OCI-LY1 (cell line): Measurements from ENCODE around the gene SLC30A3.

Source experiments
- H2AFZ ChIP-seq: fragments of 200-600 bp; sonication (generic), shearing (Covaris generic); 2 replicates; pipeline ENCODE4 v1.6.0; 2014; ENCODE audit warnings: antibody characterized with exemption, mild to moderate bottlenecking, low read length
- H3F3A ChIP-seq: fragments of 200-600 bp; sonication (generic), shearing (Covaris generic); 2 replicates; pipeline ENCODE4 v1.6.0; 2014; ENCODE audit warnings: mild to moderate bottlenecking, antibody characterized with exemption, low read length, moderate library complexity; ENCODE audit not compliant: insufficient read depth
- H3K27ac ChIP-seq: fragments of 200-600 bp; sonication (generic); 2 replicates; pipeline ENCODE4 v1.5.1; 2014; ENCODE audit warnings: low read length, mixed run types, mild to moderate bottlenecking, low read depth; ENCODE audit not compliant: poor library complexity, severe bottlenecking
- H3K27me3 ChIP-seq: fragments of 200-600 bp; sonication (generic); 2 replicates; pipeline ENCODE4 v1.6.0; 2014; ENCODE audit warnings: antibody characterized with exemption, mild to moderate bottlenecking, low read length, moderate library complexity; ENCODE audit not compliant: insufficient read depth
- H3K36me3 ChIP-seq: fragments of 200-600 bp; sonication (generic); 2 replicates; pipeline ENCODE4 v1.6.1; 2014; ENCODE audit warnings: mild to moderate bottlenecking, antibody characterized with exemption, low read length, moderate library complexity, mixed read lengths; ENCODE audit not compliant: insufficient read depth
- H3K4me1 ChIP-seq: fragments of 200-600 bp; sonication (generic); 2 replicates; pipeline ENCODE4 v1.5.1; 2014; ENCODE audit warnings: mild to moderate bottlenecking, low read length, moderate library complexity; ENCODE audit not compliant: insufficient read depth, severe bottlenecking
- H3K4me2 ChIP-seq: fragments of 200-600 bp; sonication (generic), shearing (Covaris generic); 2 replicates; pipeline ENCODE4 v1.6.1; 2014; ENCODE audit warnings: low read length
- H3K4me3 ChIP-seq: fragments of 200-600 bp; sonication (generic); 2 replicates; pipeline ENCODE4 v1.5.1; 2014; ENCODE audit warnings: low read length, low read depth, mild to moderate bottlenecking, mixed read lengths; ENCODE audit not compliant: poor library complexity, severe bottlenecking
- H3K79me2 ChIP-seq: fragments of 200-600 bp; shearing (Covaris generic); 2 replicates; pipeline ENCODE4 v1.6.1; 2016; ENCODE audit warnings: mixed run types, low read length, mixed read lengths; ENCODE audit not compliant: insufficient read depth
- H3K9ac ChIP-seq: fragments of 200-600 bp; sonication (generic), shearing (Covaris generic); 2 replicates; pipeline ENCODE4 v1.6.1; 2014; ENCODE audit warnings: mild to moderate bottlenecking, low read length, mixed read lengths
- H3K9me2 ChIP-seq: fragments of 200-600 bp; sonication (generic), shearing (Covaris generic); 2 replicates; pipeline ENCODE4 v1.6.1; 2014; ENCODE audit warnings: low read depth, mild to moderate bottlenecking, low read length, mixed read lengths
- H3K9me3 ChIP-seq: fragments of 200-600 bp; shearing (Covaris generic); 2 replicates; pipeline ENCODE4 v1.6.1; 2014; ENCODE audit warnings: low read length, mixed read lengths
- H4K20me1 ChIP-seq: fragments of 200-600 bp; sonication (generic), shearing (Covaris generic); 2 replicates; pipeline ENCODE4 v1.6.0; 2016; ENCODE audit warnings: mild to moderate bottlenecking, low read length; ENCODE audit not compliant: insufficient read depth
- CTCF ChIP-seq: fragments of 200-600 bp; sonication (generic), shearing (Covaris generic); IDR thresholded peaks from 2 replicates; pipeline ENCODE4 v1.5.1; 2017; ENCODE audit warnings: mild to moderate bottlenecking, antibody characterized with exemption, low read length, moderate library complexity, mixed read lengths
- EZH2 ChIP-seq: fragments of 200-600 bp; sonication (generic), shearing (Covaris generic); IDR thresholded peaks from 2 replicates; pipeline ENCODE4 v1.8.0; 2017; ENCODE audit warnings: borderline replicate concordance, mixed run types, mild to moderate bottlenecking, antibody characterized with exemption, low read length, moderate library complexity, mixed read lengths

The SLC30A3 gene

DNA sequence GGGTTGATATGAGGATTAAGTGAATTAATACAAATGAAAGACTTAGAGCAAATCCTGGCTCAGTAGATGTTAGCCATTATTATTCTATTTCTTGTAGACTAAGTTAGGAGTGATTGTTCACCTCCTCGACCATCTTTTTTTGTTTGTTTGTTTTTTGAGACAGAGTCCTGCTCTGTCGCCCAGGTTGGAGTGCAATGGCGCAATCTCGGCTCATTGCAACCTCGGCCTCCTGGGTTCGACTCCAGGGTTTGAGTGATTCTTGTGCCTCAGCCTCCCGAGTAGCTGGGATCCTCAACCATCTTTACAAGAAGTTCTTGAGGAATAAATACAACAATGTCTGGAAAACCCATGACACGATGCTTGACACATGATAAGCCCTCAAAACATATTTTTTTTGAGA, 32.1 kb upstream of the SLC30A3 start:
- Histone ChIP-seq H3K4me2 (no peak overlapping the region), H3K27ac (no peak overlapping the region), H3K36me3 (no peaks in the 10 kb centered on the region), H3F3A (no peaks in the 10 kb centered on the region), H3K9me2 (no peaks in the 10 kb centered on the region), H3K27me3 (no peaks in the 10 kb centered on the region), H3K9me3 (no peaks in the 10 kb centered on the region), H3K4me3 (no peak overlapping the region), H3K9ac (no peak overlapping the region), H2AFZ (no peak overlapping the region), H4K20me1 (no peaks in the 10 kb centered on the region), H3K79me2 (no peaks in the 10 kb centered on the region), H3K4me1 (peaks cover 26% of the 10 kb centered on the region)
- TF ChIP-seq CTCF: no peak
- TF ChIP-seq EZH2: no peak

DNA sequence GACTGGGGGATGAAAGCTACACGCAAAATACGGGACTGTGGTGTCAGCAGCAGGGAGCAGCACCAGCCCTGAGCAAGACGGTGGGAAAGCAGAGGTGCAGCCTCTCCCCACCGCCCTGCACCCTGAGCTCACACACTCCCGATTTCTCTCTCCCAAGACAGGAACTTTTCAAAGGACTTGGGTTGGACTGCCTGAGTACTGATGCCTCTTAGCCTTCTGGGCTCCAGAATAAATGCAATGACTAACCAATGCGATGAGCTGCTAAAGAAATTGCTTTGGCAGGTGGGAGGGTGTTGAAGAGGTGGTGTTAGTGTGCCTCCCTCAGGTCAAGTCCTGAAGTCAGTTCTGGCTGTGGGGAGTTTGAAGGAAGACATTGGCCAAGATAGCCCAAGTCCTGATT, 29.0 kb upstream of the SLC30A3 start:
- Histone ChIP-seq H3F3A (no peaks in the 10 kb centered on the region), H3K9ac (no peak overlapping the region), H3K4me1 (peaks cover 26% of the 10 kb centered on the region), H3K36me3 (no peaks in the 10 kb centered on the region), H3K27ac (no peak overlapping the region), H3K9me3 (no peaks in the 10 kb centered on the region), H4K20me1 (no peaks in the 10 kb centered on the region), H3K9me2 (no peaks in the 10 kb centered on the region), H3K79me2 (no peaks in the 10 kb centered on the region), H3K27me3 (no peaks in the 10 kb centered on the region), H3K4me3 (no peak overlapping the region), H3K4me2 (no peak overlapping the region), H2AFZ (no peak overlapping the region)
- TF ChIP-seq EZH2 (no peak), CTCF (peak; percentile 55)

DNA sequence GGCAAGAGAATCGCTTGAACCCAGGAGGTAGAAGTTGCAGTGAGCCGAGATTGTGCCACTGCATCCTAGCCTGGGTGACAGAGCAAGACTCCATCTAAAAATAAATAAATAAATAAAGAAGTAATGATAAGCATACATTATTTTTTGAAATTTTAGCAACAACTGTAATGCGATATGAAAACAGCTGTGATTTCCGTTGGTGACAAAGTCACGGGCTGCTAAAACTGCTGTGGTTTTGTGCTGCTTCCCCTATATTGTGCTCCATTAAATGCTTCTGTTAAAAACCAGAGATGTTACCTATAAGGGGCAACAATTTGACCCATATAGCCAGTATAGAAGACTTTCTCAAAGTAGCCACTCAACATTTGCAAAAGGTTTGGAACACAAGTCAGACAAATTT, 27.7 kb upstream of the SLC30A3 start:
- H2AFZ ChIP-seq: no peak overlapping the region
- H3K4me3 ChIP-seq: no peak overlapping the region
- H3K36me3 ChIP-seq: no peaks in the 10 kb centered on the region
- H3K4me2 ChIP-seq: no peak overlapping the region; the same call in 1 of the 2 replicates
- no peaks in the 10 kb centered on the region for H3K27me3 ChIP-seq
- no peaks in the 10 kb centered on the region for H3K9me2 ChIP-seq
- no peaks in the 10 kb centered on the region for H3K79me2 ChIP-seq
- TF ChIP-seq EZH2 (no peak), CTCF (no peak)
- H3K27ac ChIP-seq: no peak overlapping the region
- peaks cover 26% of the 10 kb centered on the region for H3K4me1 ChIP-seq
- H3K9me3 ChIP-seq: no peaks in the 10 kb centered on the region
- H3K9ac ChIP-seq: no peak overlapping the region
- H3F3A ChIP-seq: no peaks in the 10 kb centered on the region
- H4K20me1 ChIP-seq: no peaks in the 10 kb centered on the region
